ENCODE data around the gene CGRRF1.

CGRRF1 gene

DNA sequence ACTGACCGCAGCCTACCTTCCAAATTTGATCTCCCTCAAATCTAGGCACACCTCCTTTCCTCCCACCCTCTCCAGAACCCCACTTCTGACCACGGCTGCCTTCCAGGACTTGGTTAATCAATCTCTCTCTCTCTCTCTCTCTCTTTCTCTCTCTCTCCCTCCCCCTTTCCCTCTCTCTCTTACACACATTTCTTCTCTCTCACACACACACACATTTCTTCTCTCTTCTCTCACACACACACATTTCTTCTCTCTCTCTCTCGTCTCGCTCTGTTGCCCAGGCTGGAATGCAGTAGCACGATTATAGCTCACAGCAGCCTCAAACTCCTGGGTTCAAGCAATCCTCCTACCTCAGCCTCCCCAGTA lies 20.4 kb upstream of the CGRRF1 start:
- ChIA-PET CTCF (interaction anchor here (0.5 to 2.1 kb wide), 8 partner anchors 15 to 525 kb away, joined by 3 to 6 read pairs (median 4); no protein-coding TSS in a partner anchor), POLR2A (interaction anchor here (0.7 kb wide), 2 partner anchors 77 to 133 kb away, joined by 5 to 7 read pairs; no protein-coding TSS in a partner anchor)
- Histone ChIP-seq H3K27ac (ENCODE audit: extremely low read depth, low read depth, low read length) (peak overlapping the region; percentile 87), H3K36me3 (ENCODE audit: control insufficient read depth in 2 of 2, insufficient read depth in 1 of 2, low read length in 2 of 2) (no peaks in the 10 kb centered on the region; a peak in 1 of 3 replicates), H3K4me3 (ENCODE audit: low read depth, low read length) (peak overlapping the region; percentile 95), H3K4me1 (ENCODE audit: control insufficient read depth, insufficient read depth, low read length) (peaks cover 13% of the 10 kb centered on the region), H3K9me3 (ENCODE audit: control insufficient read depth, insufficient read depth, low read depth, low read length) (no peaks in the 10 kb centered on the region)
- no peak for TF ChIP-seq ZNF624 (tag by site-specific recombination; IDR thresholded peaks at IDR 0.05)
- no peak for TF ChIP-seq KLF10 (tag by site-specific recombination; IDR thresholded peaks at IDR 0.05)
- TF ChIP-seq ZNF239 (tag by site-specific recombination; IDR thresholded peaks at IDR 0.05), result 0 out of 2 replicates have a peak, but pooled peaks have one; percentile 13
- TF ChIP-seq, protein P1, sequence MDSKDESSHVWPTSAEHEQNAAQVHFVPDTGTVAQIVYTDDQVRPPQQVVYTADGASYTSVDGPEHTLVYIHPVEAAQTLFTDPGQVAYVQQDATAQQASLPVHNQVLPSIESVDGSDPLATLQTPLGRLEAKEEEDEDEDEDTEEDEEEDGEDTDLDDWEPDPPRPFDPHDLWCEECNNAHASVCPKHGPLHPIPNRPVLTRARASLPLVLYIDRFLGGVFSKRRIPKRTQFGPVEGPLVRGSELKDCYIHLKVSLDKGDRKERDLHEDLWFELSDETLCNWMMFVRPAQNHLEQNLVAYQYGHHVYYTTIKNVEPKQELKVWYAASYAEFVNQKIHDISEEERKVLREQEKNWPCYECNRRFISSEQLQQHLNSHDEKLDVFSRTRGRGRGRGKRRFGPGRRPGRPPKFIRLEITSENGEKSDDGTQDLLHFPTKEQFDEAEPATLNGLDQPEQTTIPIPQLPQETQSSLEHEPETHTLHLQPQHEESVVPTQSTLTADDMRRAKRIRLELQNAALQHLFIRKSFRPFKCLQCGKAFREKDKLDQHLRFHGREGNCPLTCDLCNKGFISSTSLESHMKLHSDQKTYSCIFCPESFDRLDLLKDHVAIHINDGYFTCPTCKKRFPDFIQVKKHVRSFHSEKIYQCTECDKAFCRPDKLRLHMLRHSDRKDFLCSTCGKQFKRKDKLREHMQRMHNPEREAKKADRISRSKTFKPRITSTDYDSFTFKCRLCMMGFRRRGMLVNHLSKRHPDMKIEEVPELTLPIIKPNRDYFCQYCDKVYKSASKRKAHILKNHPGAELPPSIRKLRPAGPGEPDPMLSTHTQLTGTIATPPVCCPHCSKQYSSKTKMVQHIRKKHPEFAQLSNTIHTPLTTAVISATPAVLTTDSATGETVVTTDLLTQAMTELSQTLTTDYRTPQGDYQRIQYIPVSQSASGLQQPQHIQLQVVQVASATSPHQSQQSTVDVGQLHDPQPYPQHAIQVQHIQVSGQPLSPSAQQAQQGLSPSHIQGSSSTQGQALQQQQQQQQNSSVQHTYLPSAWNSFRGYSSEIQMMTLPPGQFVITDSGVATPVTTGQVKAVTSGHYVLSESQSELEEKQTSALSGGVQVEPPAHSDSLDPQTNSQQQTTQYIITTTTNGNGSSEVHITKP (tag by site-specific recombination; IDR thresholded peaks at IDR 0.05), result no peak
- TF ChIP-seq ZNF76 (tag by site-specific recombination; IDR thresholded peaks at IDR 0.05; ENCODE audit: borderline replicate concordance, low read depth), result no peak
- TF ChIP-seq ZNF146 (tag by site-specific recombination; IDR thresholded peaks at IDR 0.05), result no peak
- TF ChIP-seq, protein P2, sequence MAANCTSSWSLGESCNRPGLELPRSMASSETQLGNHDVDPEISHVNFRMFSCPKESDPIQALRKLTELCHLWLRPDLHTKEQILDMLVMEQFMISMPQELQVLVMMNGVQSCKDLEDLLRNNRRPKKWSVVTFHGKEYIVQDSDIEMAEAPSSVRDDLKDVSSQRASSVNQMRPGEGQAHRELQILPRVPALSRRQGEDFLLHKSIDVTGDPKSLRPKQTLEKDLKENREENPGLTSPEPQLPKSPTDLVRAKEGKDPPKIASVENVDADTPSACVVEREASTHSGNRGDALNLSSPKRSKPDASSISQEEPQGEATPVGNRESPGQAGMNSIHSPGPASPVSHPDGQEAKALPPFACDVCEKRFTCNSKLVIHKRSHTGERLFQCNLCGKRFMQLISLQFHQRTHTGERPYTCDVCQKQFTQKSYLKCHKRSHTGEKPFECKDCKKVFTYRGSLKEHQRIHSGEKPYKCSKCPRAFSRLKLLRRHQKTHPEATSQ (tag by site-specific recombination; IDR thresholded peaks at IDR 0.05), result no peak
- TF ChIP-seq ZNF24 (tag by site-specific recombination; IDR thresholded peaks at IDR 0.05), result no peak
- TF ChIP-seq ZSCAN23 (tag by site-specific recombination; IDR thresholded peaks at IDR 0.05), result no peak
- TF ChIP-seq ZNF473 (tag by site-specific recombination; IDR thresholded peaks at IDR 0.05), result no peak
- TF ChIP-seq MZF1 (tag by site-specific recombination; IDR thresholded peaks at IDR 0.05; ENCODE audit: borderline replicate concordance), result no peak
- TF ChIP-seq ZNF335 (tag by site-specific recombination; conservative IDR thresholded peaks at IDR 0.05), result 0 out of 2 replicates have a peak, but pooled peaks have one; percentile 4
- TF ChIP-seq, protein P3, sequence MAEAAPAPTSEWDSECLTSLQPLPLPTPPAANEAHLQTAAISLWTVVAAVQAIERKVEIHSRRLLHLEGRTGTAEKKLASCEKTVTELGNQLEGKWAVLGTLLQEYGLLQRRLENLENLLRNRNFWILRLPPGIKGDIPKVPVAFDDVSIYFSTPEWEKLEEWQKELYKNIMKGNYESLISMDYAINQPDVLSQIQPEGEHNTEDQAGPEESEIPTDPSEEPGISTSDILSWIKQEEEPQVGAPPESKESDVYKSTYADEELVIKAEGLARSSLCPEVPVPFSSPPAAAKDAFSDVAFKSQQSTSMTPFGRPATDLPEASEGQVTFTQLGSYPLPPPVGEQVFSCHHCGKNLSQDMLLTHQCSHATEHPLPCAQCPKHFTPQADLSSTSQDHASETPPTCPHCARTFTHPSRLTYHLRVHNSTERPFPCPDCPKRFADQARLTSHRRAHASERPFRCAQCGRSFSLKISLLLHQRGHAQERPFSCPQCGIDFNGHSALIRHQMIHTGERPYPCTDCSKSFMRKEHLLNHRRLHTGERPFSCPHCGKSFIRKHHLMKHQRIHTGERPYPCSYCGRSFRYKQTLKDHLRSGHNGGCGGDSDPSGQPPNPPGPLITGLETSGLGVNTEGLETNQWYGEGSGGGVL (tag by site-specific recombination; IDR thresholded peaks at IDR 0.05), result peak; percentile 82
- no peak for TF ChIP-seq ZNF544 (tag by site-specific recombination; IDR thresholded peaks at IDR 0.05)
- TF ChIP-seq MEIS1 (CRISPR knock-in tag; IDR thresholded peaks at IDR 0.05; ENCODE audit: borderline replicate concordance), result no peak
- TF ChIP-seq ZFHX2 (tag by site-specific recombination; conservative IDR thresholded peaks at IDR 0.05), result no peak
- TF ChIP-seq, protein P4, sequence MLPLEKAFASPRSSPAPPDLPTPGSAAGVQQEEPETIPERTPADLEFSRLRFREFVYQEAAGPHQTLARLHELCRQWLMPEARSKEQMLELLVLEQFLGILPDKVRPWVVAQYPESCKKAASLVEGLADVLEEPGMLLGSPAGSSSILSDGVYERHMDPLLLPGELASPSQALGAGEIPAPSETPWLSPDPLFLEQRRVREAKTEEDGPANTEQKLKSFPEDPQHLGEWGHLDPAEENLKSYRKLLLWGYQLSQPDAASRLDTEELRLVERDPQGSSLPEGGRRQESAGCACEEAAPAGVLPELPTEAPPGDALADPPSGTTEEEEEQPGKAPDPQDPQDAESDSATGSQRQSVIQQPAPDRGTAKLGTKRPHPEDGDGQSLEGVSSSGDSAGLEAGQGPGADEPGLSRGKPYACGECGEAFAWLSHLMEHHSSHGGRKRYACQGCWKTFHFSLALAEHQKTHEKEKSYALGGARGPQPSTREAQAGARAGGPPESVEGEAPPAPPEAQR (tag by site-specific recombination; IDR thresholded peaks at IDR 0.05), result 0 out of 2 replicates have a peak, but pooled peaks have one; percentile 27
- TF ChIP-seq ZNF585B (tag by site-specific recombination; IDR thresholded peaks at IDR 0.05), result no peak
- no peak for TF ChIP-seq ZNF202 (tag by site-specific recombination; IDR thresholded peaks at IDR 0.05; ENCODE audit: borderline replicate concordance)
- no peak for TF ChIP-seq ZSCAN30 (tag by site-specific recombination; IDR thresholded peaks at IDR 0.05)
- TF ChIP-seq, protein P5, sequence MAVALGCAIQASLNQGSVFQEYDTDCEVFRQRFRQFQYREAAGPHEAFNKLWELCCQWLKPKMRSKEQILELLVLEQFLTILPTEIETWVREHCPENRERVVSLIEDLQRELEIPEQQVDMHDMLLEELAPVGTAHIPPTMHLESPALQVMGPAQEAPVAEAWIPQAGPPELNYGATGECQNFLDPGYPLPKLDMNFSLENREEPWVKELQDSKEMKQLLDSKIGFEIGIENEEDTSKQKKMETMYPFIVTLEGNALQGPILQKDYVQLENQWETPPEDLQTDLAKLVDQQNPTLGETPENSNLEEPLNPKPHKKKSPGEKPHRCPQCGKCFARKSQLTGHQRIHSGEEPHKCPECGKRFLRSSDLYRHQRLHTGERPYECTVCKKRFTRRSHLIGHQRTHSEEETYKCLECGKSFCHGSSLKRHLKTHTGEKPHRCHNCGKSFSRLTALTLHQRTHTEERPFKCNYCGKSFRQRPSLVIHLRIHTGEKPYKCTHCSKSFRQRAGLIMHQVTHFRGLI (tag by site-specific recombination; IDR thresholded peaks at IDR 0.05), result no peak
- no peak for TF ChIP-seq ZNF555 (tag by site-specific recombination; conservative IDR thresholded peaks at IDR 0.05)
- no peak for TF ChIP-seq ZNF121 (tag by site-specific recombination; IDR thresholded peaks at IDR 0.05)
- TF ChIP-seq, protein P6, sequence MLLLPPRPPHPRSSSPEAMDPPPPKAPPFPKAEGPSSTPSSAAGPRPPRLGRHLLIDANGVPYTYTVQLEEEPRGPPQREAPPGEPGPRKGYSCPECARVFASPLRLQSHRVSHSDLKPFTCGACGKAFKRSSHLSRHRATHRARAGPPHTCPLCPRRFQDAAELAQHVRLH (tag by site-specific recombination; IDR thresholded peaks at IDR 0.05), result peak; percentile 66
- TF ChIP-seq OSR2 (tag by site-specific recombination; IDR thresholded peaks at IDR 0.05), result 0 out of 2 replicates have a peak, but pooled peaks have one; percentile 7
- TF ChIP-seq ZNF133 (tag by site-specific recombination; IDR thresholded peaks at IDR 0.05), result no peak
- TF ChIP-seq ZNF341 (tag by site-specific recombination; IDR thresholded peaks at IDR 0.05; ENCODE audit: low read depth), result no peak
- no peak for TF ChIP-seq ZNF747 (tag by site-specific recombination; IDR thresholded peaks at IDR 0.05)
- TF ChIP-seq GLI2 (tag by site-specific recombination; IDR thresholded peaks at IDR 0.05; ENCODE audit: borderline replicate concordance, low read depth), result no peak
- no peak for TF ChIP-seq ZNF571 (tag by site-specific recombination; IDR thresholded peaks at IDR 0.05)
